Neural progenitor cell (in vitro differentiated cells): Measurements from ENCODE around the gene GLMP.

Source experiments
- CTCF ChIP-seq: fragments of 200-600 bp; sonication (generic); IDR thresholded peaks from 2 replicates; pipeline ENCODE4 v1.5.1; 2017; ENCODE audit warnings: antibody characterized with exemption, mild to moderate bottlenecking
- EZH2 ChIP-seq: fragments of 200-600 bp; sonication (generic); IDR thresholded peaks from 2 replicates; pipeline ENCODE4 v1.6.1; 2017; ENCODE audit warnings: antibody characterized with exemption, mild to moderate bottlenecking, moderate library complexity

GRCh38 chr1:156276532-156276931, 18.9 kb downstream of the GLMP start:
- no peak for TF ChIP-seq CTCF
- no peak for TF ChIP-seq EZH2
